ENCODE results near the gene DCDC2C. TPM values are rescaled to one million over a fixed set of nuclear protein-coding genes. Genes with fewer than 3 reads are reported as not detected.

The DCDC2C gene
- total and polyA plus RNA-seq, 9 of the 15 experiments (the other 6 are each of a cell fraction or from before 2014, with no cell fraction given): not detected

- POLR2A ChIA-PET: no interaction called here
- Histone ChIP-seq H3K79me2 (ENCODE audit: control insufficient read depth, insufficient read depth, low read length) (no peaks in the 10 kb centered on the region), H3K4me1 (replicated peaks in 1 of 2; ENCODE audit: control insufficient read depth in 2 of 2, insufficient read depth in 2 of 2, low read length in 2 of 2) (no peaks in the 10 kb centered on the region), H3K9ac (ENCODE audit: insufficient read depth in 1 of 2, low read depth in 2 of 2, low read length in 2 of 2) (no peak overlapping the region), H3K9me3 (replicated peaks; ENCODE audit: control insufficient read depth, insufficient read depth, low read depth, low read length) (no peaks in the 10 kb centered on the region), H2AFZ (ENCODE audit: low read depth, low read length) (no peak overlapping the region), H3K4me2 (ENCODE audit: insufficient read depth, low read length) (no peak overlapping the region), H3K36me3 (ENCODE audit: control insufficient read depth, insufficient read depth, low read length) (no peaks in the 10 kb centered on the region), H3K4me3 (no peak overlapping the region), H3K27me3 (ENCODE audit: control insufficient read depth in 2 of 2, insufficient read depth in 2 of 2, low read length in 2 of 2) (peaks cover 3 to 11% of the 10 kb centered on the region in 2 experiments; a peak in 2 of 5 replicates), H3K27ac (ENCODE audit: extremely low read depth, low read depth, low read length) (no peak overlapping the region), H4K20me1 (replicated peaks; ENCODE audit: control insufficient read depth, insufficient read depth, low read length) (no peaks in the 10 kb centered on the region), H3K9me1 (ENCODE audit: control insufficient read depth, insufficient read depth, low read length) (no peaks in the 10 kb centered on the region)
- in situ Hi-C loops (cut with MboI) (no loop called here), intact Hi-C loops (cut with micrococcal nuclease) (no loop called here)
- TF ChIP-seq KDM1A (IDR thresholded peaks at IDR 0.05): no peak
- no peak for TF ChIP-seq ZBTB40 (IDR thresholded peaks at IDR 0.05)
- TF ChIP-seq ZBTB40 (CRISPR knock-in tag; IDR thresholded peaks at IDR 0.05): no peak
- no peak for TF ChIP-seq ZNF830 (CRISPR knock-in tag; IDR thresholded peaks at IDR 0.05)
- TF ChIP-seq TAF1 (IDR thresholded peaks at IDR 0.05; ENCODE audit: control insufficient read depth, extremely low read depth, insufficient read depth, low read length, severe bottlenecking): no peak
- no peak for TF ChIP-seq ZNF778 (CRISPR knock-in tag; IDR thresholded peaks at IDR 0.05)
- no peak for ATAC-seq
- BruUV-seq (replicated peaks): no TSS peak
- CTCF ChIA-PET (ENCODE audit: low intra/inter-chr PET ratio): no interaction called here
- DNase-seq (ENCODE audit: extremely low read depth in 1 of 4, low spot score in 3 of 4): no peak
- 5% methylated on average over 3 of the region's 3 CpGs for WGBS (ENCODE audit: insufficient coverage, low coverage, missing lambda C conversion rate)
- FAIRE-seq: no peak
These were observed 6.8 kb upstream of the DCDC2C start for GRCh38 chr2:3696545-3696944.
